Measurements from ENCODE around the gene DNASE1L2.

Gene DNASE1L2

DNA sequence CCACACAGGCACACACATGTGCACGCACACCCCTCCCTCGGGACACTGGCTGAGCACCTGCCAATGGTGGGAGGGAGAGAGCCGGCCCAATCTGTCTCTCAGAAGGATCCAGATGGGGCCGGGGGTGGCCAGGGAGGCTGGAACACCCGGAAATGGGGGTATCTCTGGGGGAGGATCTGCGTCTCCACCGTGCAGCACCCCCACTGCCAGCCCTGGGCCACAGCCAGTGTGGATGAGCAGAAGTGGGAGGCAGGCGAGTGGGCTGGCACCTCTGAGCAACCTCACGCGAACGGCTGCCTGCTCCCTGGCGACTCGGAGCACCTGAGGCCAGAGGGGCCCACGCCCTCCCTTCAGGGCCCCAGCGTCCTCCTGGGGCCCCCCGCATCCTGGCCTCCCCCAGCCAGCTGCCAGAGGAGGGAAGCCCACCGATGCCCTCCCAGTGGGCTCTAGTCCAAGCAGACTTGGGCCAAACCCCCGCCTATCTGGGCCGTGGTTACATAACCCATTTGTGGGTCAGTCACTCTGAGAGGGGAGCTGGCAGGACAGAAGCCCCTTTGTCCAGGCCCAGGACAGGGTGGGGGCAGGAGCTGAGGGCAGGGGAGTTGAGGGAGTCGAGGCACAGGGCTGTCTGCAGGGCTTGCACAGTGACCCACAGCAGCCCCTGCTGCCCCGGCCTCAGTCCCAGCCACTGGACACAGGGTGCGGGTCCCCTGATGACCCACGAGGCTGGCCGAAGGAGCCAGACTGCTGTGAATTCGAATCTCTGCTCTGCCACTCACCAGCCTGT lies 45.4 kb upstream of the DNASE1L2 start:
- no peak overlapping the region for H3K4me3 ChIP-seq (ENCODE audit: low read length)

DNA sequence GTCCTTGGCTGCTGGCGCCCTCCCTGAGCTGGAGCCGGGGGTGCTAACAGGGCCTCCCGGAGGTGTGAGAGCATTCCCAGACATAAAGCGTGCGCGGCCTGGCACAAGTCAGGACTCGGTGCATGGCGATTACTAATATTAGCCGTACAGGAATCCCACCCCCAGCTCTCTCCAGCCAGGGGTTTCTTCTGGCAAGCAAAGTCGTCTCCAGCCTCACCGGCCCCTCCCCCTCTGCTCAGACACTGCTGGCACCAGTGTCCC lies 44.9 kb upstream of the DNASE1L2 start:
- TF ChIP-seq, protein P1, sequence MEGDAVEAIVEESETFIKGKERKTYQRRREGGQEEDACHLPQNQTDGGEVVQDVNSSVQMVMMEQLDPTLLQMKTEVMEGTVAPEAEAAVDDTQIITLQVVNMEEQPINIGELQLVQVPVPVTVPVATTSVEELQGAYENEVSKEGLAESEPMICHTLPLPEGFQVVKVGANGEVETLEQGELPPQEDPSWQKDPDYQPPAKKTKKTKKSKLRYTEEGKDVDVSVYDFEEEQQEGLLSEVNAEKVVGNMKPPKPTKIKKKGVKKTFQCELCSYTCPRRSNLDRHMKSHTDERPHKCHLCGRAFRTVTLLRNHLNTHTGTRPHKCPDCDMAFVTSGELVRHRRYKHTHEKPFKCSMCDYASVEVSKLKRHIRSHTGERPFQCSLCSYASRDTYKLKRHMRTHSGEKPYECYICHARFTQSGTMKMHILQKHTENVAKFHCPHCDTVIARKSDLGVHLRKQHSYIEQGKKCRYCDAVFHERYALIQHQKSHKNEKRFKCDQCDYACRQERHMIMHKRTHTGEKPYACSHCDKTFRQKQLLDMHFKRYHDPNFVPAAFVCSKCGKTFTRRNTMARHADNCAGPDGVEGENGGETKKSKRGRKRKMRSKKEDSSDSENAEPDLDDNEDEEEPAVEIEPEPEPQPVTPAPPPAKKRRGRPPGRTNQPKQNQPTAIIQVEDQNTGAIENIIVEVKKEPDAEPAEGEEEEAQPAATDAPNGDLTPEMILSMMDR (conservative IDR thresholded peaks at IDR 0.05; ENCODE audit: low read depth, low read length) = no peak
- no peak overlapping the region for H3K4me3 ChIP-seq (ENCODE audit: low read length)
- DNase-seq (ENCODE audit: low read depth) = no peak

More for the DNA sequence above, 45.4 kb upstream of the DNASE1L2 start:
- TF ChIP-seq, protein P1 (conservative IDR thresholded peaks at IDR 0.05; ENCODE audit: low read depth, low read length) = no peak
- DNase-seq (ENCODE audit: low read depth) = no peak

DNA sequence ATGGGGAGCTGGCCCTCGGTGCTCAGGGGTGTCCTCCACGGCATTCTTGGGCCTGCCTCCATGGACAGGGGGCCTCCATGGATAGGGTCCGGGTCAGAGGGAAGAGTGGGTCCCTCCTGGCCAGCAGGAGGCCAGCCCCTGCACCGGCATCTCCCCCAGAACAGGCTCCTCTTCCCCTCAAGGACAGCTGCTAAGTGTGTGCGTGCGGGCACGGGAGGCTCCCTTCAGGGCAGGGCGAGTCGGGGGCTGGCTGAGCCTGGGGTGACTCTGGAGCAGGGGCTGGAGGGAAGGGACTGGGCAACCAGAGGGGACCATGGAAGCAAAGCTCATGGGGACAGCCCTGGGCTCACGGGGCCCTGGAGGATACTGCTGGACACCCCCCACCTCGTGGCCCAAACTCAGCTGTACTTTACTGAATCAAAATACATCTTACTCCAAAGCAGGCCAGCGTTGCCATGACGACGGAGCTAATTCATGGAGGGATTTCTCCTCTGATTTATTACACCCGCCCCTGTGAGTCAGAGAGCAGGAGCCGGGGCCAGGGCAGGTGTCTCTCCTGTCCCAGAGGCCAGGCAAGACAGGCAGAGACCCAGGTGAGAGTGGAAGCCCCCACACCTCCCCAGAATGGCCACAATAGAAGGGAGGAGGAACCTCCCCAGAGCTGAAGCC lies 41.9 kb upstream of the DNASE1L2 start:
- TF ChIP-seq, protein P1 (conservative IDR thresholded peaks at IDR 0.05; ENCODE audit: low read depth, low read length) = no peak
- peak; percentile 28 for DNase-seq (ENCODE audit: low read depth)
- no peak overlapping the region for H3K4me3 ChIP-seq (ENCODE audit: low read length)

DNA sequence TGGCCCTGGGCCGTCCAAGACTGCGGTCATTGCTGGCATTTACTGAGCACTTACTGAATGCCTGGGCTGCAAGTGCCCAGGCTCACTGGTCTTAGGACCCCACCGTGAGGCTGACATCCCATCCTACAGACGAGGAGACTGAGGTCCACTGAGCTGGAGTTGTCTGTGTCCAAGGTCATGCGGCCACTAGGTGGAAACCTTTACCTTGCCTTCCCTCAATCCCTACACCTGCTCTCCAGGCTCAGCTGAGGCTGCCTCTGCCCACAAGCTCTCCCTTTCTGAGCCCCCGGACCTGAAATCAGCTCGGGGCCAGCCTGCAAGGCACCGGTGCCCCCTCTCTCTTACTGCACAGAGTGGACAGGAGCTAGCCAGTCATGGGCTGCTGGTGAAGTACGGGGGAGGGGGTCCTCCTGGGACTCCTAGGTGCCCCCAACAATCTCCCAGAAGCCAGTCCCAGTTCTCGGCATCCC lies 41.4 kb upstream of the DNASE1L2 start:
- H3K4me3 ChIP-seq (ENCODE audit: low read length) = no peak overlapping the region
- TF ChIP-seq, protein P1 (conservative IDR thresholded peaks at IDR 0.05; ENCODE audit: low read depth, low read length) = peak; percentile 63
- DNase-seq (ENCODE audit: low read depth) = no peak

DNA sequence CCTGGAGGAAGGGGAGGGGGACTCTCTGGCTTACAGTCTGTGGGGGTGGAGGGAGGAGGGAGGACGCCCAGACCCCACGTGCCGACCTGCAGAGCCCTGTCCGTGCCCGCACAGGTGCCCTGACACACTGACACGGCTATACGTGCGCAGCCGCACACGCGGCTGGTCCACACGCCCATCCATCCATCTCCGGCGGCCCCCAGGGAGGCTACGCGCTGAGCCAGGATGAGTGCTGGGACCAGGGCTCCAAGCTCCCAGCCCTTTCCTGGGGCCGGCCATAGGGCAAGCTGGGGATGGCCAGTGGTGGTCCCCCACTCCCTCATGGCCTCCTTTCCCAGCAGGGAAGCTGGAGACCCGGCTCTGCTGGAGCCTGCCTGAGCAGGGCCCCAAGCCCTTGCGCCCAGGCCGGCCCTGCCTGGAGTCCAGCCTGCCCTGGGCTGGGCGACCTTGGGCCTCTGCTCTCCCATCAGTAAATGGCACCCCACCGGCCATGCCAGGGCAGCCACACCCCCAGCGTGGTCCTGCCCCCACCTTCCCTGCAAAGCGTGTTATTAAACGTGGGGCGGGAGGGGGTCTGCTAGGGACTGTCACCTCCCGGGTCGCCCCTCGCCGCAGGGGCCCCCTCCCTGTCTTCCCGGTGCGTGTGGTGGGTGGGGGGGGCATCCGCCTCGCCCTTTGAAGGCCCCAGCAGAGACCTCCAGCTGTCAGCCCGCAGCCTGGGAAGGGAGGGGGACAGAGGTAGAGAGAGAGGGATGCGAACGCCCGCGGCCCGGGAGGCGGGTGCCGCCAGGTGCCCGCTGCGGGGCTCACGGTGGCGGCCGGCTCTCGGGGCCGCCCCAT lies 40.7 kb upstream of the DNASE1L2 start:
- TF ChIP-seq, protein P1 (conservative IDR thresholded peaks at IDR 0.05; ENCODE audit: low read depth, low read length) = no peak
- H3K4me3 ChIP-seq (ENCODE audit: low read length) = peak overlapping the region; percentile 22
- DNase-seq (ENCODE audit: low read depth) = no peak

DNA sequence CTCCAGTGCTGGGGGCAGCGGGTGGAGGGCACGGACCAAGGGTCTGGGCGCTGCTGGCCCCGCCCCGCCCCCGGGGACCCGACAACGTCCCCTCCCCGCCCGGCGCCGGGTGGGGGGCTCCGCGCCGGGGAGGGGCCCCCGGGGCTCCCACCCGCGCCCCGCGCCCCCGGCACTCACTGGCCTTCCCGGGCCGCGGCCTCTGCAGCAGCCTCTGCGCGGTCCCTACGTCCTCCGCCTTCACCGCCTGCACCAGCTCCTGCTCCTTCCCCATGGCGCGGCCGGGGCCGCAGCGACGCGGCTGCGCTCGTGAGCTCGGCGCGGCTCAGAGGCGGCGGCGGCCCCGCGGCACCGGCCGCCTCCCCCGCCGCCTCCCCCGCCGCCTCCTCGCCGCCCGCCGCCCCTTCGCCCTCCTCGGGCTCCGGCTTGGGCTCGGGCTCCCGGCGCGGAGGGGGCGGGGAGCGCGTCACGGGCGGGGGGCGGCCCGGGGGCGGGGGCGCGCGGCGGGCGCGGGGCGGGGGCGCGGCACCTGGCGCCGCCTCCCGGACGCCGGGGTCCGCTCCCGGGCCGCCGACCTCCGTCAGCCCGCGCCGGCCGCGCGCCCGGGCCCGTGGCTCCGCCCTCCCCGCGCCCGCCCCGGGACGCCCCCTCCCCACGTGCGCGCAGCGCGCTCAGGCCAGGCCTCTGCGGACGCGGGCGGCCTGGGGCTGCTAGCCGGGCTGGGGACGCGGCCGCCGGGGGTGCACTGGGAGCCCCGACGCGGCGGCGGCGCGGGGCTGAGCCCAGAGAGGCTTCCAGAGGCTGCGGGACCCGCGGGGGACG lies 39.9 kb upstream of the DNASE1L2 start, which contains the start of gene CASKIN1:
Gene CASKIN1, minus strand, starts transcription at position 444 of the 819 bp plus-strand sequence. Its CDS starts 173 bp downstream, at position 271.
- no peak for DNase-seq (ENCODE audit: low read depth)
- TF ChIP-seq, protein P1 (conservative IDR thresholded peaks at IDR 0.05; ENCODE audit: low read depth, low read length) = no peak
- peak within 1 kb of the TSS; percentile 22 for H3K4me3 ChIP-seq (ENCODE audit: low read length)

Data from retinal pigment epithelial cell (primary cell).